ENCODE measurements around the gene PEX5.

Gene PEX5

GRCh38 chr12:7193674-7194073, 4.2 kb downstream of the PEX5 start:
- Histone ChIP-seq H3K27ac (no peak overlapping the region), H3K36me3 (peaks cover 0 to 25% (median 9%) of the 10 kb centered on the region in 3 donors), H3K9me3 (no peaks in the 10 kb centered on the region), H3K27me3 (no peaks in the 10 kb centered on the region), H3K4me1 (peaks cover 0 to 23% (median 10%) of the 10 kb centered on the region in 4 donors), H3K4me3 (no peak overlapping the region)
- intact Hi-C loops (cut with DNase I; ENCODE audit: low total_unique reads), result no loop called here
- DNase-seq, result no peak
- TF ChIP-seq, protein P1, sequence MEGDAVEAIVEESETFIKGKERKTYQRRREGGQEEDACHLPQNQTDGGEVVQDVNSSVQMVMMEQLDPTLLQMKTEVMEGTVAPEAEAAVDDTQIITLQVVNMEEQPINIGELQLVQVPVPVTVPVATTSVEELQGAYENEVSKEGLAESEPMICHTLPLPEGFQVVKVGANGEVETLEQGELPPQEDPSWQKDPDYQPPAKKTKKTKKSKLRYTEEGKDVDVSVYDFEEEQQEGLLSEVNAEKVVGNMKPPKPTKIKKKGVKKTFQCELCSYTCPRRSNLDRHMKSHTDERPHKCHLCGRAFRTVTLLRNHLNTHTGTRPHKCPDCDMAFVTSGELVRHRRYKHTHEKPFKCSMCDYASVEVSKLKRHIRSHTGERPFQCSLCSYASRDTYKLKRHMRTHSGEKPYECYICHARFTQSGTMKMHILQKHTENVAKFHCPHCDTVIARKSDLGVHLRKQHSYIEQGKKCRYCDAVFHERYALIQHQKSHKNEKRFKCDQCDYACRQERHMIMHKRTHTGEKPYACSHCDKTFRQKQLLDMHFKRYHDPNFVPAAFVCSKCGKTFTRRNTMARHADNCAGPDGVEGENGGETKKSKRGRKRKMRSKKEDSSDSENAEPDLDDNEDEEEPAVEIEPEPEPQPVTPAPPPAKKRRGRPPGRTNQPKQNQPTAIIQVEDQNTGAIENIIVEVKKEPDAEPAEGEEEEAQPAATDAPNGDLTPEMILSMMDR (IDR thresholded peaks at IDR 0.05), result no peak

GRCh38 chr12:7197841-7198240, 8.4 kb downstream of the PEX5 start:
- Histone ChIP-seq H3K4me1 (peaks cover 0 to 5% (median 0%) of the 10 kb centered on the region in 4 donors), H3K9me3 (no peaks in the 10 kb centered on the region), H3K36me3 (peaks cover 23 to 55% (median 30%) of the 10 kb centered on the region in 3 donors), H3K27ac (no peak overlapping the region), H3K27me3 (no peaks in the 10 kb centered on the region), H3K4me3 (no peak overlapping the region)
- TF ChIP-seq, protein P1 (IDR thresholded peaks at IDR 0.05), result no peak
- no peak for DNase-seq
- intact Hi-C loops (cut with DNase I; ENCODE audit: low total_unique reads), result no loop called here

DNA sequence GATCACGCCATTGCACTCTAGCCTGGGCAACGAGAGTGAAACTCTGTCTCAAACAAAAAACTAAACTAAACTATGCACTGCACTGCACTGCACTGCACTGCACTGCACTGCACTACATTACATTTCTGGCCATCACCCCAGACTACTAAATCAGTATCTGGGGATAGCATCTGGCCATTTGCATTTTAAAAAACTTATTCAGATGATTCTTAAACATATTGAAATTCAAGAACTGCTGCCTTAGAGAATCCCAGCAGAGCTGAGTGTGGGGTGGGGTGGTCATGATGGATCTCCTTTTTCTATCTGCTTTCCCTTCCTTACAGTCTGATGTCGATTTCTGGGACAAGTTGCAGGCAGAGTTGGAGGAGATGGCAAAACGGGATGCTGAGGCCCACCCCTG, 13.6 kb downstream of the PEX5 start:
- no peak for DNase-seq
- H3K4me3 ChIP-seq, result no peak overlapping the region
- peaks cover 62 to 84% (median 71%) of the 10 kb centered on the region in 3 donors for H3K36me3 ChIP-seq
- no peaks in the 10 kb centered on the region for H3K27me3 ChIP-seq
- no peak overlapping the region for H3K27ac ChIP-seq
- TF ChIP-seq, protein P1 (IDR thresholded peaks at IDR 0.05), result no peak
- intact Hi-C loops (cut with DNase I; ENCODE audit: low total_unique reads), result no loop called here
- no peaks in the 10 kb centered on the region for H3K4me1 ChIP-seq
- H3K9me3 ChIP-seq, result no peaks in the 10 kb centered on the region

DNA sequence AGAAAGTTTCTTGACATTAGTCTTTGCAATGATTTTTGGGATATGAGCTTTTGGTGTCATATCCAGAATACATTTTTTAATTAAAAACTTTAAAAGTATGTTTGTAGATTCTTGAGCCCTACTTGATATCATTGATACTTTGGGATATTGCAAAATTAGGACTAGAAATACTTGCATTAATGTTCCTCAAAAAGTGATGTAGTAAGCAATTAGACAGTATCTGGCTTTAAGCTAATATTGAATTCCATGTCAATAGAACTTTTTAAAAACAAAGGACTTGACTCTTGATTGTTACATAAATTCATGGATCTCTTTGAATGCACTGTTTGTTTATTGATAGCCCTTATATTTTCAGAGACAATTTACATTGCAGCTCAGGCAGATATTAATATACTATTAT, 15.6 kb downstream of the PEX5 start:
- peaks cover 82 to 87% (median 83%) of the 10 kb centered on the region in 3 donors for H3K36me3 ChIP-seq
- H3K9me3 ChIP-seq, result peaks cover 0 to 1% (median 0%) of the 10 kb centered on the region in 3 donors
- H3K4me3 ChIP-seq, result no peak overlapping the region
- TF ChIP-seq, protein P1 (IDR thresholded peaks at IDR 0.05), result no peak
- H3K27me3 ChIP-seq, result no peaks in the 10 kb centered on the region
- DNase-seq, result no peak
- intact Hi-C loops (cut with DNase I; ENCODE audit: low total_unique reads), result no loop called here
- no peak overlapping the region for H3K27ac ChIP-seq
- H3K4me1 ChIP-seq, result no peaks in the 10 kb centered on the region

DNA sequence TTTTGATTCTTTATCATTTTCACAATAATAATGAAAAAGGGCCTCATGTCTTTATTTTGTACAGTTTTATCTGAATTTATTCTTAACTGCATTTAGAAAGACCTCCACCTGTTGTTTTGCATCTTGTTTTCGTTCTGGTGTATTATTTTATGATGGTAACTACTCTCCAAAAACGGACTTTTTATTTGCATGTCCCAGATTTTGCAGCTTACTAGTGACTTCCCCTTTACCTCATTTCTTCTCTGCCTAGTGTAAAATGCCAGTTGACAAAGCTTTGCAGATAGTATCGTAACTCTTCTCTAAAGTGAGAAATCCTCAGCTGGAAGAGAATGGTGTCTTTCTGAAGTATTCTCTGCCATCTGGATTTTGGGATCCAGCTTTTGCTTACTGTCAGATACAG, 17.2 kb downstream of the PEX5 start:
- intact Hi-C loops (cut with DNase I; ENCODE audit: low total_unique reads), result no loop called here
- Histone ChIP-seq H3K27me3 (no peaks in the 10 kb centered on the region), H3K4me3 (no peak overlapping the region), H3K4me1 (no peaks in the 10 kb centered on the region), H3K27ac (no peak overlapping the region), H3K36me3 (peaks cover 87 to 94% (median 91%) of the 10 kb centered on the region in 3 donors), H3K9me3 (peaks cover 0 to 11% (median 0%) of the 10 kb centered on the region in 3 donors)
- TF ChIP-seq, protein P1 (IDR thresholded peaks at IDR 0.05), result no peak
- DNase-seq, result no peak

Data from tibial artery (tissue), 4 donors.